HG02798 (cell line): Measurements from ENCODE around the gene KIF21B.
"Not testable (repeated sequence)": the region's sequence is repeated elsewhere in the genome, so short reads cannot be mapped to it uniquely, and the experiment has no call there.

Experiments
- ATAC-seq: cut with Tn5 transposase; IDR thresholded peaks from one replicate; pipeline ENCODE4 v1.9.1; 2021; ENCODE audit warnings: mild to moderate bottlenecking; ENCODE audit not compliant: unreplicated experiment, poor library complexity

The KIF21B gene

DNA sequence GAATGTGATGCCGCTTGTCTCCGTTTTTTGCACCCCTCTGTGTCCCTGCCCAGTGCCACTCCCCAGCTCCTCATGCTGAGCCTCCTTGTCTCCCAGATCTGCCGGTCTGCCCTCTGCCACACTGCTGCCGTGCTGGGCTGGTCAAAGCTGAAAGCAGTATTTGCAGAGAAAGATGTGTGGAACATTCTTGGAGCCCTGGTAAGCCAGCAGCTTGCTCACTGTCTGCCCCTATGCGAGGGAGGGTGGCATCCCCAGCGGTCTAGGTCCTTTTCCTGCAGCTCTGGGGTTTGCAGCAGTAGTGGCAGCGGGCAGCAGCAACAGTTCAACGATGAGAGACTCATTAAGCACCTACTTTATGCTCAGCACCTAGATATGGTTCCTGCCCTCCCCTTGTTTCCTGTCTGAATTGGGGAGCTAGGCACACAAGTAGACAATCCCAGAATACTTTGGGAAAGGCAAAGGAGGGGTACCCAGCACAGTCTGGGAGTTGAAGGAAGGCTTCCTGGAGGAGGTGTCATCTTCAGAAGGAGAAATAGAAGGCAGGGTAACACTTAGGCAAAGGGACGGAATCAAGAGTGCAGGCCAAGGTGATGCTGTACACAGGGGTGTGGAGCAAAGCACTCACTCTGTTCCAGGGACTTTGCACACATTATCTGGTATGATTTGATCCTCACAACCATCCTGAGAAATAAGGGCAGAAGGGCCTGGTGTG, 63.1 kb downstream of the KIF21B start:
- ATAC-seq = no peak

DNA sequence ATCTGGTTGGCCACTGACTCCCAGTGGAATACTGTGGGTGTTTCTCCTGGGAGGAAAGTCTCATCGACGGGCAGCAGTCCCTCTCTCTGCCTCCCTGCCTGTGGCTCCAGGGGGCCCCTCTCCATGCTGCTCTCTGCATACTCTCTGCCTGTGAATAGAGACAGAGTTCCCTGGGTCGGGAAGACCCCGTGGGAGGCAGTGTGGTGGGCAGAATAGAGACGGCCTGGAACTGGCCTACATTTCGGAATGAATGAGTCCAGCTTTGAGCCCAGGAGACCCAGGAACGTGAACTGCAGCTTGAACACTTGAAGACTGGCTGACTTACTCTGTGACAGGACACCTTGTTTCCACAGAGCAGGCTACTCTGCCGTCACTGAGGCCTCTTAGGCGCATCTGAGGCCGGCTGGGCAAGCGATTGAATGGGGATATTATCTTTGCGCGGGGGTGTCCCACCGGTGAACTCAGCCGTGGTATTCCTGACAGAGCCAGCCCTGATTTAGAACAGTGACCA, 64.0 kb downstream of the KIF21B start:
- ATAC-seq = no peak

DNA sequence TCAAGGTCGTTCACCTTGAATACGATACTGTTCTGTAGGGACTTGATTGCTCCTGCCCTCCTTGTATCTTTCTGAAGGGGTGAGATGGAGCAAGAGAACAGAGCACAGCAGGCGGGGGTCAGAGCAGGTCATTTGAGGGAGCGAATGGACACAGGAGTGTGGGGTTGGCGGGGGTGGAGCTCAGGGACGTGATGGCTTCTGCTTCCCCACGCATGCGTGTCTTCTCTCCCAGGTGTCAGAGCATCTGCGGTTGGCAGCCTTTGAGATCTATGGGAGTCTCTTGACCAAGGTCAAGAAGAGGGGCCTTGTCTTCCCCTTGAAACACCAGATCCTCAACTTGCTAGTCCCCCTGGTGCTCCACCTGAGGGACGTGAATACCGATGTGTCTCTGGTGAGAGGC, 64.9 kb downstream of the KIF21B start:
- ATAC-seq = no peak

DNA sequence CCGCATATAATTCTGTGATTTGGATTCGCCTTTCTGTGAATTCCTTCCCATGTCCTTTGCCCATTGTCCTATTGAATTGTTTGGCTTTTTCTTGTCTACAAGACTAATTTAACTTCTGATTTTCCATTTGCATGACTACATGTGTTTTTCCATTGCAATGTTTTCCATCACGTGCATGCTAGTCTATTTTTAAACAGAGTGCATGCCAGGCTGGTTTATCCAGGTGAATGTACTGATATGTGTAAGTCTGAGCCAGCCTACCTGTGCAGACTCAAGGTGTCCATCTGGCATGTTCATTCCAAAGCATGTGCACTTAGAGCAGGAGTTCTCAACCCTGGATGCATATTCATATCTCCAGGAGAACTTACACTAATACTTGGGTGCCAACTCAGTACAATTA, 69.1 kb downstream of the KIF21B start:
- no peak for ATAC-seq

DNA sequence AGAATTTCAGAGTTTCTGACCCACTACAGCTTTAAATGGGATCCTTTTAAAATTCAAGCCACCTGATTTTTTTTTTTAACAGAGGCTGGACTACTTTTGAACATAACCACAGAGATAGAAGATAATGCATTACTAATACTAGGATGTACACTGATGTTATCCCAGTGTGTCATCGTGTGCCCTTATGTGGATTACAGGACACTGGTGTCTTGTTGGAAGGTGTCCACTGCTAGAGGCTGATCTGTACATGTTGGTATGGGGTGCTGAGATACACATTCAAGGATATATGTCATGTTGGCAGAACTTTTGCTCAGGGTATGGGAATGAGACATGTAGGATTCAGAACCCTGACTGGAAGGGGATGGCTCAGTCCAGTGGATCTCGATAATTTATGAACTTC, 72.5 kb downstream of the KIF21B start:
- no peak for ATAC-seq

DNA sequence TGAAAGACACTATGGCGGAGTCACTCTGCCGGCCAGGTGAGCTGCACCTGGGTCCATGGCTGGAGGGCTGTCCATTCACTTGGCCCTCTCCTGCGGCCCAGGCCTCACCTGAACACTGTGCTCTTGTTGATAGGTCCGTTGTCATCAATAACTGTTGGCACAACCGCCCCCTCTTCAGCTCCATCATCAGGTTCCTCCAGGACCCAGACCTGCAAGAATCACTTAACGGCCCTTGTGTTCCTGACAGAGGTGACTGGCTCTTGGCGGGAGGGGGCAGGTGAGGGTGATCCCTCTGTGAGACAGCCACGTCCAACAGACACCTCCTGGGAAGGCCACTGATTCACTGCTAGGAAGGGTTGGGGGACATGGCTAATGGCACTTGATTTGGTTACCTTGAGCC, 73.9 kb downstream of the KIF21B start:
- no peak for ATAC-seq

DNA sequence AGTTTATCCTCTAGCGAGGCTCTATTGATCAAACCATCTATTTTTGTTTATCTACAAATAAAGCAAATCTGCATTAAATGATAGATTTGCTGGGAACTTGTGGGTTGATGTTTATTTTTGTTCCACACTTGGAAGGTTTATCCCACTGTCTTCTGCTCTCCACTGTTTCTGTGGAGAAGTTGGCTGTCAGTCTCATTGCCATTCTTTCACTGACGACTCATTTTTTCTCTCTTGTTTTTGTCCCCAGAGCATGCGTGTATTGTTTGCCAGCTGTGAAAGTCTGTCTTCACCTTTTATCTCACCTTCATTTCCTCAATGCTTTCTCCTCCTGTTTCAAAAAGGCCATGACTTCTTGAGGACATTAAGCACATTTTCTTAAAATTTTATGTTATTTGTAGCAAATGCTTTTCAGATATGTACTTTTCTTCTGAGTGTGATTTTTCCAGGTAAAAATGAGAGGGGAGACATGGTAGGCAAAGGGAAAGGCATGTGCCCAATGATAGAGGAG, 76.4 kb downstream of the KIF21B start:
- ATAC-seq = no peak

DNA sequence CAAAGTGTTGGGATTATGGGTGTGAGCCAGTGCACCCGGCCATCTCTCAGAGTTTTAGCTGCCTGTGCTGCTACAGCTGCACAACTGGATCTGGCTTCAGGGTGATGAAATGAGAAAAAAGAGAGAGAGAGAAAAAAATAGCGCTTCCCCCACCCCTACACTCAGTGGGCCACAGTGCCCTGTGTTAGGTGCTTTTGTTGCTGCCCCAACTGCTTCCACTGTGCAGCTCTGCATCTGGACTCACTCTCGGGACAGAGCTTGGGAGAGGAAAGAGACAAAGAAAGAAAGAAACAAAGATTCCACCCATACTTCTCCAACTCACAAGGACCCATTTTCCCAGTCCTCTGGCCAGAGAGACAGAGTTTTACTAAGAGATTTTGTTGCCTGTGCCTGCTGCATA, 78.4 kb downstream of the KIF21B start:
- no peak for ATAC-seq

DNA sequence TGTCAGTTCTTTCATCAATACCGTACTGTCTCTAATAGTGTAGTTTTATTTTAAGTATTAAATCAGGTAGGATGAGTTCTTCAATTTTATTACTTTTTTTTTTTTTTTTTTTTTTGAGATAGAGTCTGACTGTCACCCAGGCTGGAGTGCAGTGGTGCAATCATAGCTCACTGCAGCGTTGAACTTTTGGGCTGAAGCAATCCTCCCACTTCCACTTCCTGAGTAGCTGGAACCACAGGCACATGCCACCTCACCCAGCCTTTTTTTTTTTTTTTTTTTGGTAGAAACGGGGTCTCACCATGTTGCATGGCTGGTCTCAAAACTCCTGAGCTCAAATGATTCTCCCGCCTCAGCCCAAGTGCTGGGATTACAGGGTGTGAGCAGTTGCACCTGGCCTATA, 84.6 kb downstream of the KIF21B start:
- no peak for ATAC-seq

DNA sequence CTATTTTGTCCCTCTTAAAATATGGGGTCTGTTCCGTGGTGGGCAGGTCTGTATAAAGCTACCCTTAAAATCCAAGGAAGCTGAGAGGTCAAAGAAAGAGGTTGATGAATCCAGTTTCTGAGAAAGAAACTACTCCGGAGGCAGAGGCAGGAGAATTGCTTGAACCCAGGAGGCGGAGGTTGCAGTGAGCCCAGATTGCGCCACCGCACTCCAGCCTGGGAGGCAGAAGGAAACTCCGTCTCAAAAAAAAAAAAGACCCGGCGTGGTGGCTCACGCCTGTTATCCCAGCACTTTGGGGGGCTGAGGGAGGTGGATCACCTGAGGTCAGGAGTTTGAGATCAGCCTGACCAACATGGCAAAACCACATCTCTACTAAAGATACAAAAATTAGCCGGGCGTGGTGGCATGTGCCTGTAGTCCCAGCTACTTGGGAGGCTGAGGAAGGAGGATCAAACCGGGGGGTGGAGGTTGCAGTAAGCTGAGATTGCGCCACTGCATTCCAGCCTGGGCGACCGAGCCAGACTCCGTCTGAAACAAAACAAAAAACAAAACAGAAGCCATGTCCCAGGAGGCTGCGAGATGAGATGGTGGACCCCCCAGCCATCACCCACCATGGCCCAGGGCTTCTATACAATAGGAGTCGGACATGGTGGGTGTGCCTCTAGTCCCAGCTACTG, 88.1 kb downstream of the KIF21B start:
- not testable (repeated sequence) for ATAC-seq

DNA sequence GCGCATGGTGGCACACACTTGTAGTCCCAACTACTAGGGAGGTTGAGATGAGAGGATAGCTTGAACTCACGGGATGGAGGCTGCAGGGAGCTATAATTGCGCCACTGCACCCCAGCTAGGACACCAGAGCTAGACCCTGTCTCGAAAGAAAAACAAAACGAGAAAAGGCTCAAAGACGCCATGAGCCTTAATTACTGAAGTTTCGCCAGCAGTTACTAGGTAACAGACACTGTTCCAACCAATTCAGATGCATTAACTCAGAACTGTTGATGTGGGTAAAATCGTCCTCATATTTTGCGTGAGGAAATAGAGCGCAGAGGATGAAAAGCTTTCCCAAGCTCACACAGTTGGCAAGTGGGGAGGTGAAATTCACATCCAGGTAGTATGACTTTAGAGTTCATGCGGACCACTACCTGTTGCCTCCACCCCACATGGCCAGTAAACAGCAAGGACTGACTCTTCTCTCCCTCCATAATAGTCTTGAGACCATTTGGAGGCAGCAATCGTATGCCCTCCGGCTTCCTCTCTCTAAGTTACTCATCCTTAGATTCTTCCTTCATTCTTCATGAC, 88.8 kb downstream of the KIF21B start:
- ATAC-seq = no peak

DNA sequence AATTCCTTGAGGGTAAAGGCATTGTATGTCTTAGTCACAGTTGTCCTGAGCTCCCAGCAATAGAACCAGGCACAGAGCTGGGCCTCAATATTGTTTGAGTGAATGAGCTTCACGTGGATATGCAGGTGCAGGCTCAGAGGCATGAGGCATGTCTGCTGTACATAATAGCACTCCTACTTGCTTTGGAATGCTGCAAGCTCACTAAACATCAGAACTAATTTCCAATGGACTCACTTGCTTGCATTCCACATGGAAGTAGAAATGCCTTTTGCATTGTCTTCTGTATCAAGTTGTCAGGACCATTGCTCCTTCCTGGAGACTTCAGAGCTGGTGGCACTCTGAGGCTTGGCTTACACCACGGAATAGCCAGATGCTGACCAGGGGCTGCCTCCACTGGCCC, 91.7 kb downstream of the KIF21B start:
- ATAC-seq = no peak

DNA sequence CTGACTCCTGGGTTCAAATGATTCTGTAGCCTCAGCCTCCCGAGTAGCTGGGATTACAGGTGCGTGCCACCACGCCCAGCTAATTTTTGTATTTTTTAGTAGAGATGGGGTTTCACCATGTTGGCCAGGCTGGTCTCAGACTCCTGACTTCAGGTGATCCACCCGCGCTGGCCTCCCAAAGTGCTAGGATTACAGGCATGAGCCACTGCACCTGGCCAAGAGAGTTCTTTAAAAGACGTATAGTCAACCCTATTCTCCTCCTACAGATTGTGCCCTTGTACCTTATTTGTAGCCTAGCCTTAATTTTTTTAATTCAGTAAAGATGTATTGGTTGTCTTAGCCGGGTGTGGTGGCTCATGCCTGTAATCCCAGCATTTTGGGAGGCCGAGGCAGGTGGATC, 93.2 kb downstream of the KIF21B start:
- ATAC-seq = not testable (repeated sequence)

DNA sequence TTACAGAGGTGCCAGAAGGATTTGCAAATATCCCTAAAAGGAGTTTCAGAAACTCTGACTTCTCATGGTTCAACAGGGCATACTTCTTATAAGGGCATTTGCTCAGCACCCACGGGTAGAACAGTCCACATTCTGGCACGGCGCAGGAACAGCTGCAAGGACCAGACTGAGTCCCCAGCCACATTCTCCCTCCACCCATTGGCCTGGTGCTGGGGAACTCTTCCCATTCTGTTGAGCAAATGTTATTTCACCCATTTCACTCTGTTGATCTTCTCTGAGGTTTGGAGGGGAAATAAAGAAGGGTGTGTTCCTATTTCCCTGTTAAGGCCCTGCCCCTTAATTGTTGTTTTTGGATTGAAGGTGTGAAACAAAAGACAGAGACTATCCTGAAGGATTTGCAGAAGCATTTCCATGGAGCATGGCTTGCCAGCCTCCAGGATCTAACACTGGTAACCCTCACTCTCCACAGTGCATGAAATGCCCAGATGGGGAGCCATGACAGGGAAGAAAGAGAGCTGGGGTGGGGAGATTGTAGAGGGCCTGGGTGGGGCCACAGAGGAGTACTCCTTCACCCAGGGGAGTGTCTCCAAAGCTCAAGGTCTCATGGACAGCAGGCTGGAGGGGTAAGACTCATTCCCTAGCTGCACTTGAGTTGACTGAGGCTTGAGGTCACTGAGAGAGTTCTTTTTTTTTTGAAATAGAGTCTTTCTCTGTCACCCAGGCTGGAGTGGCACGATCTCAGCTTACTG, 93.8 kb downstream of the KIF21B start:
- no peak for ATAC-seq

DNA sequence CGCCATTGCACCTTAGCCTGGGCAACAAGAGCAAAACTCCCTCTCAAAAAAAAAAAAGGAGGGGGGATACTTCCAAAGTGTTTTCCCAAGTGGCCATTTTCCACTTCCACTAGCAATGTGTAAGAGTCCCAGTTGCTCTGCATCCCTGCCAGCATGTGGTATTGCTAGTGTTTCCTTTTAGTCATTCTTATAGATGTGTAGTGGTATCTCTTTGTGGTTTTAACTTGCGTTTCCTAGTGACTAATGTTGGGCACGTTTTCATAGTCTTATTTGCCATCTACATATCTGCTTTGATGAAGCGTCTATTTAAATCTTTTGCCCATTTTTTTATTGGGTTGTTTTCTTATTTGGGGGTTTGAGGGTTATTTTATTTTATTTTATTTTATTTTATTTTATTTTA, 97.7 kb downstream of the KIF21B start:
- ATAC-seq = no peak

DNA sequence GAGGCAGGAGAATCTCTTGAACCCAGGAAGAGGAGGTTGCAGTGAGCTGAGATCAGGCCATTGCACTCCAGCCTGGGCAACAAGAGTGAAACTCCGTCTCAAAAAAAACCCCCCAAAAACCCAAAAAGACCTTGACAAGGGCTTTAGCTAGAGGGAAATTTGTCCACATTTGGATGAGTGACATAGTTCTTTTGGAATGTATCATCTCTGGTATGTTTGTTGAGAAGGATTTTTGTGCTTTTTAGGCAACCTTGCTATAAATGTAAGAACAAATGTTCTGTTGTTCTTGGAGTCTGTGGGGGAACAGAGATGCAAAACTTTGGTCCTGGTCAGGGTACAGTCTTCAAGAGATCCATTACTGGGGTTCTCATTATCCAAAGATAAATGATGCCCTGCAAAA, 99.9 kb downstream of the KIF21B start:
- ATAC-seq = no peak

DNA sequence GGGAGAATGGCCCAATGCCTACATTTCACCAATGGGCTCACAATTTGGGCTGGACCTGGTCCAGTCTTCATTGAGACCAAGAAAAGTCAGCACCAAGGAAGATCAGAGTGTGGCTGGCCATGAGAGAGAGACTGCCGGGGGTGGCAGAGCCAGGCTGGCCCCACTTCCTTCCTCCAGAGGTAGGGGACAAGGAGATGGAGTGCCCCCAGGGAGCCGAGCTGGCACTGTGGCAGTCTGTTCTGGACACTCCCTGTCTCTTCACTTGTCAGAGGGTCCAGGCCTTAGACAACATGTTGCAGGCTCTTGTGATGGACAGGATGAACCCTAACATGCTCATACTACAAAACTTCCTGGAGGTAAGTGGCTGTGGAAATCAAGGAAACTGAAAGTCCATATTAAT, 101.1 kb downstream of the KIF21B start:
- no peak for ATAC-seq

DNA sequence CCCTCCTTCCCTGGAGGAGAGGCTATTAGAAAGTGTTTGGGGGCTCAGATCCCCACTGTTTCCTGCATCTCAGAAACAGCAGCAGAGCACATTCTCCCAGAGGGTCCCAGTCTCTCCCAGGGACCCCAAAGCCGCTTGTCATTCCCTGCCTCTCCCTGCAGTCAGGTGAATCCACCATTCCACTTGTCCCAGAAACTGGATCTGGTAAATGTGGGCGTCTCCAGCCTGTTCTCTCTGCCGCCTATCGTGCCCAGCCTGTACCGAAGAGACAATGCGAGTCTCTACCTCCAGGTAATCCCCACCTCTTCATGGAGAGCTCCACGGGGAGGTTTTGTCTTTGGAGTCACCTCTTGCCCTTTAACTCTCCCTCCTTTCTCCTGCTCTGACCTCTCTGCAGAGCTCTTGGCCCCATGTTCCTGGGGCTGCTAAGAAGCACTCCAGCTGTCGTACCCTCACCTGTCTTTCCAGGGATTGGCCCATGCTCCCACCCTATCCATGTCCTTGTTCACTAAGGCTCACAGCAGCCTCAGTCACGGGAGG, 101.9 kb downstream of the KIF21B start:
- no peak for ATAC-seq
